ENCODE results near the gene BCAR1.

BCAR1 gene

DNA sequence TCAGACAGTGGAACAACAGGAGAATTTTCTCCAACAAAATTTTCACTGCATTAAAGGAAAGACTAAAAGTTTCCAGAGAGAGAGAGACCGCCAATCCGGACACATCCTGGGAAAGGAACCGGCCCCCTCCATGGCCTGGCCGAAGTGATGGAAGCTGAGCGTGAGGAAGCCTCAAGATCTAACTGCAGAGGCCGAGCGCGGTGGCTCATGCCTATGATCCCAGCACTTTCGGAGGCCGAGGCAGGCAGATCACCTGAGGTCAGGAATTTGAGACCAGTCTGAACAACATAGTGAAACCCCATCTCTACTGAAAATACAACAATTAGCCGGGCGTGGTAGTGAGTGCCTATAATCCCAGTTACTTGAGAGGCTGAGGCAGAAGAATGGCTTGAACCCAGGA, 48.3 kb downstream of the BCAR1 start:
- Histone ChIP-seq H3K4me3 (no peak overlapping the region), H3K9ac (ENCODE audit: insufficient read length) (no peak overlapping the region), H3K36me3 (ENCODE audit: insufficient read depth, low read length) (no peaks in the 10 kb centered on the region), H3K27ac (no peak overlapping the region), H3K9me3 (ENCODE audit: low read depth, low read length) (no peaks in the 10 kb centered on the region)
- TF ChIP-seq EZH2 (IDR thresholded peaks at IDR 0.05) (no peak), FOXP2 (optimal IDR thresholded peaks at IDR 0.05; ENCODE audit: control extremely low read depth, extremely low read length, insufficient read depth) (no peak), POLR2AphosphoS5 (IDR thresholded peaks at IDR 0.05; ENCODE audit: borderline replicate concordance, low read depth, low read length) (no peak)
- no peak for DNase-seq (ENCODE audit: low read depth, low spot score)

DNA sequence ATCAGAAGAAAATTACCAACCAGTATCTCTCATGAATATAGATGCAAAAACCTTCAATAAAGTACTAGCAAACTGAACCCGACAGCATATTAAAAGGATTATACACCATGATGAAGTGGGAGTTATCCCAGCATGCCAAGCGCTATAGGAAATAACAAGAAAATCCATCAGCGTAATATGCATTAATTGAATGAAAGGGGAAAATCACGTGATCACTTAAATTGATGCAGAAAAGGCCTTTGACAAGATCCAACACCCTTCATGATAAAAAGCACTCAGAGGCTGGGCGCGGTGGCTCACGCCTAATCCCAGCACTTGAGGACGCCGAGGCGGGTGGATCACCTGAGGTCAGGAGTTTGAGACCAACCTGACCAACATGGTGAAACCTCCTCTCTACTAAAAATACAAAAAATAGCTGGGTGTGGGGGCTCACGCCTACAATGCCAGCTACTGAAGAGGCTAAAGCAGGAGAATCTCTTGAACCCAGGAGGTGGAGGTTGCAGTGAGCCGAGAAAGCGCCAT, 49.3 kb downstream of the BCAR1 start:
- Histone ChIP-seq H3K9ac (ENCODE audit: insufficient read length) (no peak overlapping the region), H3K27ac (no peak overlapping the region), H3K4me3 (no peak overlapping the region), H3K9me3 (ENCODE audit: low read depth, low read length) (no peaks in the 10 kb centered on the region), H3K36me3 (ENCODE audit: insufficient read depth, low read length) (no peaks in the 10 kb centered on the region)
- DNase-seq (ENCODE audit: low read depth, low spot score) = no peak
- TF ChIP-seq POLR2AphosphoS5 (IDR thresholded peaks at IDR 0.05; ENCODE audit: borderline replicate concordance, low read depth, low read length) (no peak), FOXP2 (optimal IDR thresholded peaks at IDR 0.05; ENCODE audit: control extremely low read depth, extremely low read length, insufficient read depth) (no peak), EZH2 (IDR thresholded peaks at IDR 0.05) (no peak)

DNA sequence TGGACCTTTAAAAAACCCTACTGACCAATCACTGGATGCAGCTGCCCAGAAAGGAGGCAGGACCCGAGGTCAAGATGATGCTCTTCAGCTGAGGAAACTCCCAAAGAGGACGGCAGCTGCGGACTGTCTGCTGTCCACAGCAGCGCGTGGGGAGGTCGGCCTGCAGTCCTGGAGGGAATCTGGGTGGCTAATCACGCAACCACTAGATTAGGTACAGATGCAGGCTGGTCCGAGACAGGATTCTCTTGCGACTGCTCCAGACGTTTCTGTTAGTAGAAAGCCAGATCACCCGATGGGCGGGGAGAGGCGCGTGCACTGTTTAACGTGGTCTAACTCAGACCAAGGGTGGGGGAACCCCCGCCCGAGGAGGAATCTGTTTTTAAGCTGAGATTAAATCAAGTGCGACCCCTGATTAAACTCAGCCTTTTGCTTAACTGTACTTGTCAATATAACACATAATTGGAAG, 53.3 kb downstream of the BCAR1 start:
- no peak overlapping the region for H3K4me3 ChIP-seq
- no peak overlapping the region for H3K27ac ChIP-seq
- TF ChIP-seq FOXP2 (optimal IDR thresholded peaks at IDR 0.05; ENCODE audit: control extremely low read depth, extremely low read length, insufficient read depth) = no peak
- H3K36me3 ChIP-seq (ENCODE audit: insufficient read depth, low read length) = no peaks in the 10 kb centered on the region
- no peak overlapping the region for H3K9ac ChIP-seq (ENCODE audit: insufficient read length)
- DNase-seq (ENCODE audit: low read depth, low spot score) = no peak
- no peaks in the 10 kb centered on the region for H3K9me3 ChIP-seq (ENCODE audit: low read depth, low read length)

DNA sequence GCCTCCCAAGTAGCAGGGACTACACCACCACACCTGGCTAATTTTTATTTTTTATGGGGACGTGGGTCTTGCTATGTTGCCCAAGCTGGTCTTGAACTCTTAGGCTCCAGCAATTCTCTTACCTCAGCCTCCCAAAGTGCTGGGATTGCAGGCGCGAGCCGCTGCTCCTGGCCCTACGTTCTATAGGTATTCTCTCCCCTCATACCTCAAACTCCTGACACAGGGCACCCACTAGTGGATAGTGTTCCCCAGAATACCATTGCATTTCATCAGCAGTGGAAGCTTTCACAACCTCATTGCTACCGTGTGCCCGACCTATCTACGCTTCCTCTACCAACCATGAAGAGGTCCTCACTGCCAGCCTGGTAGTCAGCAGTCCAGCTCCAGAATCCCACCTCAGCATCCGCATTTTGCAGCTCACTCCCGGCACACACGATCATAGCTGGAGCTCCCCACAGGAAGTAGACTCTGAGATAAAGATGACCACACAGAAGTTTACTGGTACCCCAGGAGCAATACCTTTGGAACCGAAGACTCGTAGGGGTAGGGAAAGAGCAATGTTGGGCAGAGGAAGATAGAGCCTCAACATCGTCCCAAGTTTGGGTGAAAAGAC, 53.8 kb downstream of the BCAR1 start:
- Histone ChIP-seq H3K36me3 (ENCODE audit: insufficient read depth, low read length) (no peaks in the 10 kb centered on the region), H3K9ac (ENCODE audit: insufficient read length) (no peak overlapping the region), H3K9me3 (ENCODE audit: low read depth, low read length) (no peaks in the 10 kb centered on the region), H3K4me3 (no peak overlapping the region), H3K27ac (no peak overlapping the region)
- DNase-seq (ENCODE audit: low read depth, low spot score) = no peak
- TF ChIP-seq FOXP2 (optimal IDR thresholded peaks at IDR 0.05; ENCODE audit: control extremely low read depth, extremely low read length, insufficient read depth) (no peak), EZH2 (IDR thresholded peaks at IDR 0.05) (no peak), POLR2AphosphoS5 (IDR thresholded peaks at IDR 0.05; ENCODE audit: borderline replicate concordance, low read depth, low read length) (no peak)

DNA sequence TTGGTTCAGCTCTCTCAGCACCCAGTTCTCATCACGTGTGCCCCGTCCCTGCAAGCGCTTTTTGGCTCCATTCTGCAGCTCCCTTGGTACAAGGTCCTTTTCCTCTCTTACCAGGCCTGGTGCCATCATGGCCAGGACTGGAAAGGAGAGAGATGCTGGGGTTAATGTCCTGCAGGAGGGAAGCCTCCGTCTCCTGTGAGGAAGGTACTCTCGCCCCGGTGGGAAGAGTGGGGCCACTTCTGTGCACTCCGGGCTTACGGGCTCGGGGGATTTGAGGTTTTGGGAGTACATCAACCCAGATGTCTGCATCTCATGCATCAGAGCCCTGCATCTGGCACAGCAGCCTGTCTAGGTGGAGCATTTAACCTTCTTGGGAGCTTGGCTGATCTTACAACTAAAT, 54.6 kb downstream of the BCAR1 start:
- H3K36me3 ChIP-seq (ENCODE audit: insufficient read depth, low read length) = no peaks in the 10 kb centered on the region
- no peak for DNase-seq (ENCODE audit: low read depth, low spot score)
- no peak overlapping the region for H3K9ac ChIP-seq (ENCODE audit: insufficient read length)
- no peaks in the 10 kb centered on the region for H3K9me3 ChIP-seq (ENCODE audit: low read depth, low read length)
- TF ChIP-seq EZH2 (IDR thresholded peaks at IDR 0.05) (no peak), POLR2AphosphoS5 (IDR thresholded peaks at IDR 0.05; ENCODE audit: borderline replicate concordance, low read depth, low read length) (no peak), FOXP2 (optimal IDR thresholded peaks at IDR 0.05; ENCODE audit: control extremely low read depth, extremely low read length, insufficient read depth) (no peak)
- no peak overlapping the region for H3K27ac ChIP-seq
- H3K4me3 ChIP-seq = no peak overlapping the region

DNA sequence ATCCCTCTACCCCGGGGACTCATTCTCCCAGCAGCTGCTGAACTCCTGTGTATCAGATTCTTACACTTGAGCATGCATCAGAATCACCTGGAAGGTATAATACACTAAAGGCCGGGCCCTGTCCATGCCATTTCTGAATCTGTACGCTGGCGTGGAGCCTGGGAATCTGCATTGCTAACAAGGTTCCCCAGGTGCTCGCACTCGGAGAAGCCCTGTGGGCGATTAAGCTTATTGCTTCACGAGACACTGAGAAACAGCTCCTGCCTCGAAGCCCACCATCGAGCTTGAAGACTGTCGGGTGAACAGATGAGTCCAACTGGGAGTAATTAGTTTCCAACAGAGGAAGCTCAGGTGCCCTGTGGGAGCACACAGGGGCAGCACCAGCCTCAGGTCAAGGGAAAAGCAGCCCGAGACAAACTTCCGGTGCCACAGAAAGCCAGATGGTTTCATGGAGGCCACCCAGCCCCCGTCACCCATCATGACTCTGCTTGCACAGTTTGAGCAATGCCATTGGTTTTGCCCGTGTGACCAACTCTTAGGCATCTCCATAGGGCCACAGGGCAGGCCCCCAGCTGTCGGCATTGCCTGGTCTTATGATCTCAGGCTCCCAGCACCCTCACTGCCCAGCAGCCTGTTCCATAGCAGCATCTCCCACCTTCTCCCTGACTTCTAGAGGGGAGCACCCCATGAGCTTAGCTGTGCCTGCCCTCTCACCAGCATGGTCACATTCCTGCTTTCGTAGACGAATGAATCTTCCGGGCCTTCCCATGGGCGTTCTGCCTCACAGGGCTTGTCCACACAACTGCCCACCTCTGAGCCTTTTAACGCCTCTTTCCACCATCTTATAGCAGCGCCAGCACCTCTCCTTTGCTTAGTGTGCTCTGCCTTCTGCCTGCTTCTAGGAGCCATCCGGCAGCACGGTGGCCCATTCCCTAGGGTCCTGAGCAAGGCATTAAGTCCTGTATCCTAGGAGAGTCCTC, 55.3 kb downstream of the BCAR1 start:
- H3K9ac ChIP-seq (ENCODE audit: insufficient read length) = no peak overlapping the region
- no peak overlapping the region for H3K27ac ChIP-seq
- DNase-seq (ENCODE audit: low read depth, low spot score) = no peak

DNA sequence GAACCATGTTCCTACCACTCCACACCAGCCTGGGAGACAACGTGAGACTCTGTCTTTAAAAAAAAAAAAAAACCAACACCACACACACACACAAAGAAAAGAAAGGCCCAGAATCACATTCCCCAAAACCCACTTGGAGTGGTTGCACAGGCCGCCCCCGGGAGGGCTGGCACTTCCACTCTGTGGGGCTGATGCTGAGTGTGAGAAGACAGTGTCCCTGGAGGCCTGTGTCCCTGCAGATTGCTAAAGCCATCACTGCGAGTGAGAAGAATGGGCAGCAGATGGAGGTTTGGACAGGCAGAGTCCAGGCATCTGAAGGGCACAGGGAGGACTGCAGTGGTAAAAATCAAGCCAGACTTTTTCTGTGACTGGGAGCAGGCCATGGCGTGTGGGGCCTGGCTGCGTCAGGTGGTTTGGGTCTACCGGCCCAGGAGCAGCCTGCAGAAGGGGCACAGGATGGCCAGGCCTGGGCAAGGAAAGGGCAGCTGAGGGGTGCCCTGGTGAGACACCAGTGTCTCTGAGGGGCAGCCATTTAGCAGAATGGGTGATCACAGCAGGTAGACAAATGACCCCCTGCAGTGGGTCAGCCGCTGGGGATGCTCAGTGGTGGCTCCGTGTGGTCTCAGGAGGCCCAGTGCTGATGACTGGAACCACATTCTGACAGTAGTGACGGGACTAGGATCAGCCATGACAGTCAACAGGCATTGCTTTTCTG, 57.5 kb downstream of the BCAR1 start:
- no peak for TF ChIP-seq EZH2 (IDR thresholded peaks at IDR 0.05)
- TF ChIP-seq FOXP2 (optimal IDR thresholded peaks at IDR 0.05; ENCODE audit: control extremely low read depth, extremely low read length, insufficient read depth) = no peak
- TF ChIP-seq POLR2AphosphoS5 (IDR thresholded peaks at IDR 0.05; ENCODE audit: borderline replicate concordance, low read depth, low read length) = no peak
- DNase-seq (ENCODE audit: low read depth, low spot score) = no peak
- no peaks in the 10 kb centered on the region for H3K9me3 ChIP-seq (ENCODE audit: low read depth, low read length)
- H3K9ac ChIP-seq (ENCODE audit: insufficient read length) = no peak overlapping the region
- no peak overlapping the region for H3K27ac ChIP-seq
- H3K36me3 ChIP-seq (ENCODE audit: insufficient read depth, low read length) = no peaks in the 10 kb centered on the region
- H3K4me3 ChIP-seq = no peak overlapping the region

More for the DNA sequence above, 55.3 kb downstream of the BCAR1 start:
- Histone ChIP-seq H3K36me3 (ENCODE audit: insufficient read depth, low read length) (no peaks in the 10 kb centered on the region), H3K9me3 (ENCODE audit: low read depth, low read length) (no peaks in the 10 kb centered on the region), H3K4me3 (no peak overlapping the region)
- no peak for TF ChIP-seq POLR2AphosphoS5 (IDR thresholded peaks at IDR 0.05; ENCODE audit: borderline replicate concordance, low read depth, low read length)
- no peak for TF ChIP-seq FOXP2 (optimal IDR thresholded peaks at IDR 0.05; ENCODE audit: control extremely low read depth, extremely low read length, insufficient read depth)
- no peak for TF ChIP-seq EZH2 (IDR thresholded peaks at IDR 0.05)

DNA sequence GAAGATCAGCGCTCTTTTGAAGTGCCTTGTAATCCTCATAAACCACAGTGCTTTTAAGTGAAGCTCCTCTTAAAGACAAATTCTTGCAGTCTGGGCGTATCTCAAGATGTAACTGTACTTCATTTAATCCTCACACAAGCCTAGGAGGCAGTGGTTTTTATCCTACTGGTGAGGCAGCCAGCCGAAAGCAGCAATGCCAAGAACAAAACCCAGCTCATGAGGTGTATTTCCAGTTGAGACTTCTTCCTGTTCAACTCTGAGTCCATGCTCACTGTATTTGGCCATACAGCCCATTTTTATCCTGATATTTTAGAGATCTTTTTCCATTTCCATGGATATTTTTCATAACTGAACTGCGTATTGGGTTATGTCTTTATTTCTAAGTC, 58.2 kb downstream of the BCAR1 start:
- DNase-seq (ENCODE audit: low read depth, low spot score) = peak; percentile 47
- TF ChIP-seq EZH2 (IDR thresholded peaks at IDR 0.05) = no peak

More for the DNA sequence above, 58.2 kb downstream of the BCAR1 start:
- Histone ChIP-seq H3K27ac (no peak overlapping the region), H3K36me3 (ENCODE audit: insufficient read depth, low read length) (no peaks in the 10 kb centered on the region), H3K9me3 (ENCODE audit: low read depth, low read length) (no peaks in the 10 kb centered on the region), H3K9ac (ENCODE audit: insufficient read length) (no peak overlapping the region), H3K4me3 (no peak overlapping the region)
